Globus pallidus (tissue), 1 donor: ENCODE data around the gene FOLR2.
"Not testable (repeated sequence)": the region's sequence is repeated elsewhere in the genome, so short reads cannot be mapped to it uniquely, and the experiment has no call there.

Experiments used
- DNase-seq: peaks from one replicate; pipeline ENCODE4 v3.0.0-alpha.2; 2015; ENCODE audit warnings: low spot score

The FOLR2 gene

GRCh38 chr11:72240461-72241290 is 24.1 kb downstream of the FOLR2 start:
- DNase-seq, result no peak

GRCh38 chr11:72241291-72241781 is 24.7 kb downstream of the FOLR2 start:
- DNase-seq, result no peak

GRCh38 chr11:72242141-72242540 is 25.5 kb downstream of the FOLR2 start:
- no peak for DNase-seq

- no peak for DNase-seq
Measured at GRCh38 chr11:72243173-72244059, 26.8 kb downstream of the FOLR2 start.

- no peak for DNase-seq
Measured at GRCh38 chr11:72244060-72244360, 27.4 kb downstream of the FOLR2 start, which contains the start of gene PHOX2A. PHOX2A (minus strand) TSS chr11:72244176; CDS start chr11:72244004, 172 bp downstream.

- DNase-seq, result no peak
Measured at GRCh38 chr11:72244361-72245262, 28.0 kb downstream of the FOLR2 start.

GRCh38 chr11:72245263-72245816 is 28.7 kb downstream of the FOLR2 start:
- no peak for DNase-seq

- no peak for DNase-seq
Measured at GRCh38 chr11:72247584-72247983, 31.0 kb downstream of the FOLR2 start.

GRCh38 chr11:72249961-72250360 is 33.4 kb downstream of the FOLR2 start:
- DNase-seq, result no peak

- DNase-seq, result no peak
Measured at GRCh38 chr11:72250661-72251464, 34.3 kb downstream of the FOLR2 start.

- no peak for DNase-seq
Measured at GRCh38 chr11:72251614-72252013, 35.0 kb downstream of the FOLR2 start.

GRCh38 chr11:72253392-72253791 is 36.8 kb downstream of the FOLR2 start:
- DNase-seq, result no peak

GRCh38 chr11:72254299-72254993 is 37.9 kb downstream of the FOLR2 start:
- DNase-seq, result no peak

- no peak for DNase-seq
Measured at GRCh38 chr11:72257570-72257969, 41.0 kb downstream of the FOLR2 start.

- no peak for DNase-seq
Measured at GRCh38 chr11:72259490-72259889, 42.9 kb downstream of the FOLR2 start.

- DNase-seq, result no peak
Measured at GRCh38 chr11:72260574-72260973, 44.0 kb downstream of the FOLR2 start.

- DNase-seq, result no peak
Measured at GRCh38 chr11:72263361-72263760, 46.8 kb downstream of the FOLR2 start.

- no peak for DNase-seq
Measured at GRCh38 chr11:72265951-72266350, 49.4 kb downstream of the FOLR2 start.

GRCh38 chr11:72266960-72267359 is 50.4 kb downstream of the FOLR2 start:
- DNase-seq, result not testable (repeated sequence)
